ENCODE data around the gene VPS37C. TPM values are rescaled to one million over a fixed set of nuclear protein-coding genes. Genes with fewer than 3 reads are reported as not detected.

VPS37C gene
- total and polyA plus RNA-seq, 2 of the 13 experiments (the other 11 are each of a cell fraction or from before 2014, with no cell fraction given) = 7.5 to 8.8 TPM

- intact Hi-C loops (cut with micrococcal nuclease; ENCODE audit: unreplicated experiment) (no loop called here), in situ Hi-C loops (cut with HindIII; ENCODE audit: extremely low pct_ligation_motif_present, low pct_unique_long_range_greater_than_20kb) (no loop called here)
- WGBS (ENCODE audit: low lambda C conversion rate) = 83% methylated on average over 10 of the region's 11 CpGs
- Histone ChIP-seq H3K27me3 (ENCODE audit: control insufficient read depth in 1 of 2, insufficient read depth in 2 of 2, low read length in 2 of 2) (no peaks in the 10 kb centered on the region), H3K4me1 (ENCODE audit: insufficient read depth, low read length) (peaks cover 42% of the 10 kb centered on the region), H3K36me3 (replicated peaks in 1 of 2; ENCODE audit: control insufficient read depth in 1 of 2, insufficient read depth in 2 of 2, low read length in 2 of 2) (peaks cover 2 to 9% of the 10 kb centered on the region in 2 experiments; a peak in 4 of 5 replicates), H4K20me1 (ENCODE audit: insufficient read depth, low read length) (peaks cover 20% of the 10 kb centered on the region; the same call in 1 of the 2 replicates), H3K27ac (ENCODE audit: extremely low read length, insufficient read depth, low read length) (no peak overlapping the region), H2AFZ (ENCODE audit: low read length) (no peak overlapping the region), H3K4me3 (replicated peaks in 1 of 3; ENCODE audit: insufficient read depth in 1 of 3, low read depth in 2 of 3, low read length in 3 of 3) (no peak overlapping the region), H3K79me2 (ENCODE audit: insufficient read depth, low read length) (peaks cover 21% of the 10 kb centered on the region), H3K4me2 (ENCODE audit: low read depth, low read length) (no peak overlapping the region), H3K9ac (ENCODE audit: insufficient read depth, low read depth, low read length) (no peak overlapping the region), H3K9me3 (ENCODE audit: low read length) (no peaks in the 10 kb centered on the region)
- ChIA-PET CTCF (ENCODE audit: low intra/inter-chr PET ratio, low total read pairs) (no interaction called here), POLR2A (no interaction called here)
- no TSS peak for BruUV-seq (replicated peaks)
- ATAC-seq (no peak), FAIRE-seq (no peak), DNase-seq (ENCODE audit: low spot score) (no peak)
- no peak for TF ChIP-seq RELA (CRISPR knock-in tag; IDR thresholded peaks at IDR 0.05)
- no peak for TF ChIP-seq ZNF232 (CRISPR knock-in tag; IDR thresholded peaks at IDR 0.05; ENCODE audit: borderline replicate concordance)
- no peak for TF ChIP-seq SNAI1 (CRISPR knock-in tag; IDR thresholded peaks at IDR 0.05; ENCODE audit: borderline replicate concordance)
- no peak for TF ChIP-seq ZNF160 (CRISPR knock-in tag; IDR thresholded peaks at IDR 0.05)
- TF ChIP-seq FOXK1 (CRISPR knock-in tag; IDR thresholded peaks at IDR 0.05; ENCODE audit: borderline replicate concordance, low read depth) = no peak
- TF ChIP-seq GZF1 (CRISPR knock-in tag; IDR thresholded peaks at IDR 0.05) = no peak
- TF ChIP-seq E2F5 (CRISPR knock-in tag; conservative IDR thresholded peaks at IDR 0.05) = no peak
- no peak for TF ChIP-seq HMGXB3 (CRISPR knock-in tag; IDR thresholded peaks at IDR 0.05; ENCODE audit: borderline replicate concordance)
- no peak for TF ChIP-seq U2AF1 (optimal IDR thresholded peaks at IDR 0.05; ENCODE audit: low read depth, low read length)
- TF ChIP-seq EZH2 (conservative IDR thresholded peaks at IDR 0.05; ENCODE audit: low read depth, low read length) = no peak
- no peak for TF ChIP-seq ZNF143 (CRISPR knock-in tag; IDR thresholded peaks at IDR 0.05)
- no peak for TF ChIP-seq LRRFIP1 (CRISPR knock-in tag; conservative IDR thresholded peaks at IDR 0.05)
- TF ChIP-seq BHLHE40 (IDR thresholded peaks at IDR 0.05; ENCODE audit: low read length) = no peak
- no peak for TF ChIP-seq ZBTB37 (CRISPR knock-in tag; IDR thresholded peaks at IDR 0.05)
- no peak for TF ChIP-seq CEBPB (IDR thresholded peaks at IDR 0.05; ENCODE audit: borderline replicate concordance, low read depth, low read length)
Observed at GRCh38 chr11:61147791-61148620, 13.2 kb downstream of the VPS37C start.

All from HepG2 (cell line).